Keratinocyte (primary cell): ENCODE results near the gene PTPN6. TPM values are rescaled to one million over a fixed set of nuclear protein-coding genes. Genes with fewer than 3 reads are reported as not detected.

Experiments used
- DNase-seq: peaks from one replicate; pipeline ENCODE4 v3.0.0-alpha.2; 2011; ENCODE audit warnings: low read depth, missing footprints, low spot score
- FAIRE-seq: peaks from 2 replicates; lab custom pipeline; 2011; peaks lifted over from hg19 to GRCh38; lab: Jason Lieb, UNC
- H2AFZ ChIP-seq: 2 replicates; pipeline ENCODE4 v1.6.0; 2012; ENCODE audit warnings: low read length, control low read depth, inconsistent platforms; ENCODE audit not compliant: control insufficient read depth
- H3K27ac ChIP-seq: 2 replicates; pipeline ENCODE4 v1.5.1; 2011; ENCODE audit warnings: low read length; ENCODE audit not compliant: control insufficient read depth, insufficient read depth
- H3K27me3 ChIP-seq: 3 replicates; pipeline ENCODE4 v1.6.0; 2011; ENCODE audit warnings: low read length; ENCODE audit not compliant: control insufficient read depth, insufficient read depth; ENCODE audit errors: extremely low read depth
- H3K36me3 ChIP-seq, 2 experiments: 2 replicates in 1 of 2; 3 replicates in 1 of 2; pipeline ENCODE4 v1.5.1; 2011; ENCODE audit warnings: low read length in 2 of 2, mild to moderate bottlenecking in 1 of 2; ENCODE audit not compliant: control insufficient read depth in 2 of 2, insufficient read depth in 2 of 2; ENCODE audit errors: extremely low read depth in 1 of 2
- H3K4me1 ChIP-seq: 3 replicates; pipeline ENCODE4 v1.5.1; 2011; ENCODE audit warnings: low read length; ENCODE audit not compliant: control insufficient read depth, insufficient read depth; ENCODE audit errors: extremely low read depth
- H3K4me2 ChIP-seq: 3 replicates; pipeline ENCODE4 v1.6.0; 2011; ENCODE audit warnings: low read depth, low read length; ENCODE audit not compliant: control insufficient read depth, insufficient read depth; ENCODE audit errors: extremely low read depth
- H3K4me3 ChIP-seq, 3 experiments: fragments of 200-600 bp in 1 of 3; sonication (generic) in 1 of 3; 2 replicates in 2 of 3; 3 replicates in 1 of 3; pipeline ENCODE4 v1.5.1; 2011 to 2016; ENCODE audit warnings: low read length in 3 of 3, mild to moderate bottlenecking in 3 of 3, control low read depth in 2 of 3, inconsistent platforms in 1 of 3, low read depth in 1 of 3, mixed read lengths in 1 of 3, mixed run types in 1 of 3, moderate library complexity in 1 of 3; ENCODE audit not compliant: control insufficient read depth in 2 of 3, insufficient read depth in 2 of 3; ENCODE audit errors: extremely low read depth in 1 of 3
- H3K79me2 ChIP-seq: 2 replicates; pipeline ENCODE4 v1.6.0; 2012; ENCODE audit warnings: low read length; ENCODE audit not compliant: control insufficient read depth, insufficient read depth
- H3K9ac ChIP-seq: 3 replicates; pipeline ENCODE4 v1.6.0; 2011; ENCODE audit warnings: low read length; ENCODE audit not compliant: control insufficient read depth, insufficient read depth; ENCODE audit errors: extremely low read depth
- H3K9me1 ChIP-seq: 3 replicates; pipeline ENCODE4 v1.6.0; 2011; ENCODE audit warnings: low read length; ENCODE audit not compliant: control insufficient read depth, insufficient read depth; ENCODE audit errors: extremely low read depth
- H3K9me3 ChIP-seq: 2 replicates; pipeline ENCODE4 v1.5.1; 2012; ENCODE audit warnings: low read depth, low read length; ENCODE audit not compliant: control insufficient read depth
- H4K20me1 ChIP-seq: 3 replicates; pipeline ENCODE4 v1.6.0; 2011; ENCODE audit warnings: low read length; ENCODE audit not compliant: control insufficient read depth, insufficient read depth; ENCODE audit errors: extremely low read depth
- CTCF ChIP-seq, 3 experiments: IDR thresholded peaks in 1 of 3; conservative IDR thresholded peaks in 1 of 3; optimal IDR thresholded peaks in 1 of 3; 2 replicates in 2 of 3; 3 replicates in 1 of 3; pipeline versions ENCODE3 to v1.5.1; 2011; ENCODE audit warnings: low read length in 3 of 3, mild to moderate bottlenecking in 3 of 3, moderate library complexity in 2 of 3, control low read depth in 1 of 3, inconsistent platforms in 1 of 3; ENCODE audit not compliant: insufficient read depth in 2 of 3; ENCODE audit errors: extremely low read depth in 1 of 3
- EZH2 ChIP-seq: IDR thresholded peaks from one replicate; pipeline ENCODE4 v1.6.1; 2012; ENCODE audit warnings: inconsistent platforms, mild to moderate bottlenecking, low read length, moderate library complexity
- dilution Hi-C: fragments of 300-500 bp; cut with MboI; formaldehyde crosslinking; loops from one replicate; pipeline ENCODE4 v1.7.0; 2020; ENCODE audit warnings: low sequenced_read_pairs; ENCODE audit not compliant: extremely low pct_ligation_motif_present
- polyA plus RNA-seq, 5 experiments: library from polyadenylated mRNA; depleted of rRNA in 3 of 5; stranded (reverse) in 3 of 5; stranded (forward) in 1 of 5; unstranded in 1 of 5; fragments of >200 nt; gene quantifications; 1 replicate in 1 of 5; 2 replicates in 3 of 5; 3 replicates in 1 of 5; pipeline versions ENCODE4 v1.2.1 to v1.2.3, GENCODE V29; 2011 to 2012; ENCODE audit warnings: missing spikeins in 2 of 5, low read depth in 1 of 5, low replicate concordance in 1 of 5

PTPN6 gene
- polyA plus RNA-seq, 1 donor (not counting 4 experiments of a cell fraction or from before 2014, with no cell fraction given) = 18.7 TPM

GRCh38 chr12:6982532-6982931 lies 31.4 kb downstream of the PTPN6 start:
- Histone ChIP-seq H3K27ac (no peak overlapping the region), H3K4me1 (peaks cover 21% of the 10 kb centered on the region), H3K9me1 (no peaks in the 10 kb centered on the region), H2AFZ (no peak overlapping the region), H3K9me3 (no peaks in the 10 kb centered on the region), H4K20me1 (peaks cover 3% of the 10 kb centered on the region), H3K4me2 (no peak overlapping the region), H3K36me3 (peaks cover 11 to 31% of the 10 kb centered on the region in 2 experiments), H3K4me3 (no peak overlapping the region), H3K9ac (no peak overlapping the region), H3K79me2 (no peaks in the 10 kb centered on the region), H3K27me3 (no peaks in the 10 kb centered on the region)
- dilution Hi-C loops = no loop called here
- FAIRE-seq (no peak), DNase-seq (no peak)
- TF ChIP-seq EZH2 = no peak
- no peak for TF ChIP-seq CTCF (optimal IDR thresholded peaks at IDR 0.05 in 1 of 3, IDR thresholded peaks at IDR 0.05 in 1 of 3, conservative IDR thresholded peaks at IDR 0.05 in 1 of 3; ENCODE audit: extremely low read depth in 1 of 3, insufficient read depth in 2 of 3, low read length in 3 of 3)

- H3K9me3 ChIP-seq = no peaks in the 10 kb centered on the region
- H4K20me1 ChIP-seq = no peaks in the 10 kb centered on the region
- peak overlapping the region; percentile 56 for H3K27ac ChIP-seq
- H2AFZ ChIP-seq = no peak overlapping the region
- H3K9ac ChIP-seq = peak overlapping the region; percentile 16
- peak overlapping the region; percentile 29 for H3K4me2 ChIP-seq
- H3K36me3 ChIP-seq = peaks cover 0 to 4% of the 10 kb centered on the region in 2 experiments
- H3K4me3 ChIP-seq = no peak overlapping the region
- H3K27me3 ChIP-seq = no peaks in the 10 kb centered on the region
- FAIRE-seq (no peak), DNase-seq (no peak)
- H3K4me1 ChIP-seq = peaks cover 11% of the 10 kb centered on the region
- TF ChIP-seq CTCF (optimal IDR thresholded peaks at IDR 0.05 in 1 of 3, IDR thresholded peaks at IDR 0.05 in 1 of 3, conservative IDR thresholded peaks at IDR 0.05 in 1 of 3; ENCODE audit: extremely low read depth in 1 of 3, insufficient read depth in 2 of 3, low read length in 3 of 3) = no peak
- TF ChIP-seq EZH2 = no peak
- H3K79me2 ChIP-seq = no peaks in the 10 kb centered on the region
- dilution Hi-C loops = no loop called here
- H3K9me1 ChIP-seq = no peaks in the 10 kb centered on the region
Measured at GRCh38 chr12:6987956-6988553, 36.9 kb downstream of the PTPN6 start.
